ENCODE results near the gene GUCY2C.
"Not testable (repeated sequence)": the region's sequence is repeated elsewhere in the genome, so short reads cannot be mapped to it uniquely, and the experiment has no call there.

GUCY2C gene

GRCh38 chr12:14689144-14689543 lies 7.3 kb downstream of the GUCY2C start:
- Histone ChIP-seq H3K36me3 (no peaks in the 10 kb centered on the region), H3K9me3 (no peaks in the 10 kb centered on the region), H3K4me3 (ENCODE audit: low read depth in 1 of 2, low read length in 1 of 2) (no peak overlapping the region), H3K27me3 (peaks cover 7% of the 10 kb centered on the region), H3K4me1 (ENCODE audit: control insufficient read depth in 1 of 2, insufficient read depth in 1 of 2, low read depth in 1 of 2, low read length in 1 of 2) (peaks cover 6 to 10% of the 10 kb centered on the region in 2 experiments), H3K27ac (no peak overlapping the region)
- no peak for TF ChIP-seq CTCF (IDR thresholded peaks at IDR 0.05)

- H3K4me1 ChIP-seq (ENCODE audit: control insufficient read depth in 1 of 2, insufficient read depth in 1 of 2, low read depth in 1 of 2, low read length in 1 of 2); H3K27me3 ChIP-seq; H3K9me3 ChIP-seq; H3K27ac ChIP-seq; H3K36me3 ChIP-seq; H3K4me3 ChIP-seq (ENCODE audit: low read depth in 1 of 2, low read length in 1 of 2): not testable (repeated sequence)
Observed at GRCh38 chr12:14682231-14682630, 14.2 kb downstream of the GUCY2C start.

- no peak for TF ChIP-seq CTCF (IDR thresholded peaks at IDR 0.05)
- Histone ChIP-seq H3K27ac (no peak overlapping the region), H3K4me3 (ENCODE audit: low read depth in 1 of 2, low read length in 1 of 2) (no peak overlapping the region), H3K36me3 (no peaks in the 10 kb centered on the region), H3K4me1 (ENCODE audit: control insufficient read depth in 1 of 2, insufficient read depth in 1 of 2, low read depth in 1 of 2, low read length in 1 of 2) (no peaks in the 10 kb centered on the region), H3K9me3 (no peaks in the 10 kb centered on the region), H3K27me3 (no peaks in the 10 kb centered on the region)
Observed at GRCh38 chr12:14681625-14682024, 14.8 kb downstream of the GUCY2C start.

- Histone ChIP-seq H3K9me3 (no peaks in the 10 kb centered on the region), H3K36me3 (no peaks in the 10 kb centered on the region), H3K4me1 (ENCODE audit: control insufficient read depth in 1 of 2, insufficient read depth in 1 of 2, low read depth in 1 of 2, low read length in 1 of 2) (no peaks in the 10 kb centered on the region), H3K27me3 (peaks cover 4% of the 10 kb centered on the region), H3K27ac (no peak overlapping the region), H3K4me3 (ENCODE audit: low read depth in 1 of 2, low read length in 1 of 2) (no peak overlapping the region)
- TF ChIP-seq CTCF (IDR thresholded peaks at IDR 0.05) = no peak
Observed at GRCh38 chr12:14681190-14681589, 15.2 kb downstream of the GUCY2C start.

GRCh38 chr12:14678547-14679150 lies 17.8 kb downstream of the GUCY2C start:
- TF ChIP-seq CTCF (IDR thresholded peaks at IDR 0.05) = no peak
- H3K36me3 ChIP-seq = no peaks in the 10 kb centered on the region
- peaks cover 26% of the 10 kb centered on the region for H3K27me3 ChIP-seq
- H3K9me3 ChIP-seq = no peaks in the 10 kb centered on the region
- no peak overlapping the region for H3K4me3 ChIP-seq (ENCODE audit: low read depth in 1 of 2, low read length in 1 of 2)
- H3K27ac ChIP-seq = no peak overlapping the region
- H3K4me1 ChIP-seq (ENCODE audit: control insufficient read depth in 1 of 2, insufficient read depth in 1 of 2, low read depth in 1 of 2, low read length in 1 of 2) = no peaks in the 10 kb centered on the region

- Histone ChIP-seq H3K9me3 (no peaks in the 10 kb centered on the region), H3K27me3 (peaks cover 7% of the 10 kb centered on the region), H3K36me3 (no peaks in the 10 kb centered on the region), H3K4me1 (ENCODE audit: control insufficient read depth in 1 of 2, insufficient read depth in 1 of 2, low read depth in 1 of 2, low read length in 1 of 2) (no peaks in the 10 kb centered on the region), H3K4me3 (ENCODE audit: low read depth in 1 of 2, low read length in 1 of 2) (no peak overlapping the region), H3K27ac (no peak overlapping the region)
- TF ChIP-seq CTCF (IDR thresholded peaks at IDR 0.05) = no peak
Observed at GRCh38 chr12:14668591-14668990, 27.8 kb downstream of the GUCY2C start.

All from neutrophil (primary cell).